ENCODE data around the gene INSR. TPM values are rescaled to one million over a fixed set of nuclear protein-coding genes. Genes with fewer than 3 reads are reported as not detected.
"Not testable (repeated sequence)": the region's sequence is repeated elsewhere in the genome, so short reads cannot be mapped to it uniquely, and the experiment has no call there.

INSR gene
- total RNA-seq, 4 donors from 2014 or later: 150 to 420 (median 196) TPM

DNA sequence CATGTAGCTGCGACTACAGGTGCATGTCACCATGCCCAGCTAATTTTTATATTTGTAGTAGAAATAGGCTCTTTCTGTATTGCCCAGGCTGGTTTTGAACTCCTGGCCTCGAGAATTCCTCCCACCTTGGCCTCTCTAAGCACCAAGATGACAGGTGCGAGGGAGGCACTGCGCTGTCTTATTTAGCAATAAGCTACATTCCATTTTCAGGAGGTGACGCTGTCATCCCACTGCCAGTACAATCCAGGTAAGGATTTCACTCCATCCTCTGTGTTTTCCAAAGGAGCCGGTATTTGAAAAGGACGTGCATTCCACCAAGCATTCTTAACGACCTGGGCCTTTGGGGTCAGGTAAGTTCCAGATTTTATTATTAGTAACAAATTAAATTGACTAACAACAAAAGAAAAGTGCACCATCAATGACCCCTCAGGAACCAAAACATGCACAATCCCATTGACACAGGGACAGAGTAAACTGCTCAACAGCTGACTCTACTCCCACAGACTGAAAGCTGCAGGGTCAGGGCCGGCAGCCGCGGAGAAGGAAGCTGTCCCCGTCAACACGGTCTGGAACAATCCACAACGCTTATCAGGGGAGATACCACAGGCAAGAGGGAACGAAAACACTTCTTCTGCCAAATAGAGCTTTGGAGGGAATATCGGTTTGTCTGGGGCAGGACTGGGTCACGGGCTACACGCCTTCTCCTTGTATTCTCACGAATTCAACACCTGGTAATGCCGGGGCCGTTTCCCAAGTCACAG is 82.8 kb downstream of the INSR start:
- H3K9me3 ChIP-seq: no peaks in the 10 kb centered on the region
- H3K36me3 ChIP-seq: no peaks in the 10 kb centered on the region
- TF ChIP-seq EP300 (IDR thresholded peaks at IDR 0.05) (peak in 1 of 2 donors; percentile 55), POLR2A (IDR thresholded peaks at IDR 0.05) (no peak)
- 40 to 44% methylated on average over 20 to 21 of the region's 21 CpGs for WGBS, 2 donors
- H3K27ac ChIP-seq: peak overlapping the region in 2 of 4 donors; percentile 49 to 56
- no peak overlapping the region for H3K4me3 ChIP-seq
- no peak for DNase-seq (ENCODE audit: low spot score in 2 of 2)
- H3K27me3 ChIP-seq: no peaks in the 10 kb centered on the region
- H3K4me1 ChIP-seq: peaks cover 0 to 56% (median 5%) of the 10 kb centered on the region in 4 donors

DNA sequence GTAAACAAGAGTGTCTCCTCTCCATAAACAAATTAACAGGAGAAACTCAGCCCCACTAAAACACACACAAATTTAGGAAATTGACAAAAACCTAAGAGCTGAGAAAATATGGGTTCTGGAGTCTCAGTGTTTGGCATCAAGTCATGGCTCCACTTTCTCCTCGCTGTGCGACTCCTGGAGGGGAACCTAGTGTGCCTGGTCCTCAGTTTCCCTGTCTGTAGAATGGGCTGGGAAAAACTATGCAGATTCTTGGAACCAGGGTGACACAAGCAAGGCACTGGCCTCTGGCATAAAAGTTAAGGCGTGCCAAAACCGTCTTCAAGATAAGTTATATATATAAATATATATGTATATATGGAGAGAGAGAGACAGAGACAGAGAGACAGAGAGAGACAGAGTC is 83.9 kb downstream of the INSR start:
- Histone ChIP-seq H3K4me1 (peaks cover 0 to 55% (median 5%) of the 10 kb centered on the region in 4 donors), H3K36me3 (no peaks in the 10 kb centered on the region), H3K4me3 (no peak overlapping the region), H3K9me3 (no peaks in the 10 kb centered on the region), H3K27me3 (no peaks in the 10 kb centered on the region), H3K27ac (no peak overlapping the region)
- 93 to 96% methylated on average over 4 of the region's 4 CpGs for WGBS, 2 donors
- no peak for DNase-seq (ENCODE audit: low spot score in 2 of 2)
- no peak for TF ChIP-seq CTCF (IDR thresholded peaks at IDR 0.05)
- no peak for TF ChIP-seq EP300 (IDR thresholded peaks at IDR 0.05)
- TF ChIP-seq POLR2A (IDR thresholded peaks at IDR 0.05): no peak

DNA sequence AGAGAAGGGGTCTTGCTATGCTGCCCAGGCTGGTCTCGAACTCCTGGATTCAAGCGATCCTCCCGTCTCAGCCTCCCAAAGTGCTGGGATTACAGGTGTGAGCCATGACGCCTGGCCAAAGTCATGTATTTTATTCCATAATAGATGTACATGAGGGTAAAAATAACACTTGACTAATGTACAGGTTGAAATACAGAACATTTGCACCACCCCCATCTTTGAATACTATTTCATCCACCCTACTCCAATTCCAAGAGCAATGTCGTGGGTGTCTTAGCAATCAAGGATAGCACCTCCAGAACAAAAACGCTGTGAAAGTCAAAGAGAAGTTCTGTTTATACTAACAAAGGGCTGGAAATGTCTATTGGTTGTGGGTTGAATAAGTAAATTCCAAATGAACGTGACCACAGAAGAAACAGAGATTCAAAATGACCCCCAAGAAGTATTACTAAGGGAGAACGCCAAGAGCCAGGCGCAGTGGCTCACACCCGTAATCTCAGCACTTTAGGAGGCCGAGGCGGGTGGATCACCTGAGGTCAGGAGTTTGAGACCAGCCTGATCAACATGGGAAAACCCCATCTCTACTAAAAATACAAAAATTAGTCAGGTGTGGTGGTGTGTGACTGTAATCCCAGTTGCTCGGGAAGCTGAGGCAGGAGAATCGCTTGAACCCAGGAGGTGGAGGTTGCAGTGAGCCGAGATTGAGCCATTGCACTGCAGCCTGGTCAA is 84.5 kb downstream of the INSR start:
- H3K27me3 ChIP-seq; H3K36me3 ChIP-seq; DNase-seq (ENCODE audit: low spot score in 2 of 2); H3K27ac ChIP-seq; H3K9me3 ChIP-seq; H3K4me3 ChIP-seq: not testable (repeated sequence)
- peaks cover 0 to 49% (median 5%) of the 10 kb centered on the region in 4 donors for H3K4me1 ChIP-seq
- 83 to 84% methylated on average over 15 of the region's 15 CpGs for WGBS, 2 donors

- WGBS, 2 donors: 74 to 77% methylated on average over 3 of the region's 3 CpGs
- not testable (repeated sequence) for DNase-seq (ENCODE audit: low spot score in 2 of 2); H3K9me3 ChIP-seq; H3K27me3 ChIP-seq; H3K36me3 ChIP-seq; H3K4me3 ChIP-seq
- peaks cover 0 to 41% (median 5%) of the 10 kb centered on the region in 4 donors for H3K4me1 ChIP-seq
- peak overlapping the region in 1 of 4 donors; percentile 33 for H3K27ac ChIP-seq
Measured at GRCh38 chr19:7209036-7209435, 85.2 kb downstream of the INSR start.

- Histone ChIP-seq H3K36me3 (no peaks in the 10 kb centered on the region), H3K27me3 (no peaks in the 10 kb centered on the region), H3K4me3 (no peak overlapping the region), H3K9me3 (no peaks in the 10 kb centered on the region), H3K27ac (no peak overlapping the region), H3K4me1 (peaks cover 0 to 27% (median 4%) of the 10 kb centered on the region in 4 donors)
- 85 to 89% methylated on average over 12 of the region's 12 CpGs for WGBS, 2 donors
- DNase-seq (ENCODE audit: low spot score in 2 of 2): no peak
- TF ChIP-seq EP300 (IDR thresholded peaks at IDR 0.05): no peak
- no peak for TF ChIP-seq POLR2A (IDR thresholded peaks at IDR 0.05)
- no peak for TF ChIP-seq CTCF (IDR thresholded peaks at IDR 0.05)
Measured at GRCh38 chr19:7203332-7203731, 90.9 kb downstream of the INSR start.

- Histone ChIP-seq H3K4me1 (peaks cover 0 to 23% (median 4%) of the 10 kb centered on the region in 4 donors), H3K27ac (no peak overlapping the region), H3K9me3 (no peaks in the 10 kb centered on the region), H3K36me3 (no peaks in the 10 kb centered on the region), H3K4me3 (no peak overlapping the region), H3K27me3 (no peaks in the 10 kb centered on the region)
- DNase-seq (ENCODE audit: low spot score in 2 of 2): no peak
- 88 to 94% methylated on average over 2 of the region's 2 CpGs for WGBS, 2 donors
- TF ChIP-seq POLR2A (IDR thresholded peaks at IDR 0.05) (no peak), CTCF (IDR thresholded peaks at IDR 0.05) (no peak), EP300 (IDR thresholded peaks at IDR 0.05) (no peak)
Measured at GRCh38 chr19:7202888-7203287, 91.3 kb downstream of the INSR start.
